ENCODE measurements around the gene SRPK2.
"Not testable (repeated sequence)": the region's sequence is repeated elsewhere in the genome, so short reads cannot be mapped to it uniquely, and the experiment has no call there.

Gene SRPK2

DNA sequence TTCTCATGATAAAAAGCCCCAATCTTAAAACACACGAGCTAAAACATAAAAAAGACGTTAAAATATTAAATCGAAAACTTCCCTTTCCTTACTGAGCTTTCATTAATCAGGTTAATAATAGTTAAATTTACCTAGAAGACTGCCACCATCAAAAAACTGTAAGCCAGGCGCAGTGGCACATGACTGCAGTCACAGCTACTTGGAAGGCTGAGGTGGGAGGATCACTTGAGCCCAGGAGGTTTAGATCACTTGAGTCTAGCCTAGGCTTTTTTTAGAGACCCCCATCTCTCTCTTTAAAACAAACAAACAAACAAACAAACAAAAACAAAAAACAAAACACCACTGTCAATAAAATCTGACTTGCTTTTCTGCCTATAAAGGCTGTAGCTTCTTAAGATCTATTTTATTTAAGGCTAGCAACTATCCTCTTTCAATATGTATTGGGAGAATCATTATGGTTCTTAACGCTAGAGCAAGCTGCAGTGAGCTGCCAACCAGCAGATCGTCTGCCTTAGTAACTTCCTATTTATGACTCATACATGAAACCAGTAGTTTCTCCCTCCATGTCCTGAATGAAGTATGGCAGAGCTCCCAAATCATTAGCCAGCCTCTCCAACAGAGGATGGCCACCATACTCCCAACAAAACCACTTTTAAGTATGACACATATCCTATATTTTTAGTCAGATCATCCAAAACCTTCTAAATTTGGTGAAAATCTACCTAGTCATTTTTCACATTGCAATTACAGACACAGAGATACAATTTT lies 163.7 kb downstream of the SRPK2 start:
- peak; percentile 97 for DNase-seq (ENCODE audit: low spot score)

DNA sequence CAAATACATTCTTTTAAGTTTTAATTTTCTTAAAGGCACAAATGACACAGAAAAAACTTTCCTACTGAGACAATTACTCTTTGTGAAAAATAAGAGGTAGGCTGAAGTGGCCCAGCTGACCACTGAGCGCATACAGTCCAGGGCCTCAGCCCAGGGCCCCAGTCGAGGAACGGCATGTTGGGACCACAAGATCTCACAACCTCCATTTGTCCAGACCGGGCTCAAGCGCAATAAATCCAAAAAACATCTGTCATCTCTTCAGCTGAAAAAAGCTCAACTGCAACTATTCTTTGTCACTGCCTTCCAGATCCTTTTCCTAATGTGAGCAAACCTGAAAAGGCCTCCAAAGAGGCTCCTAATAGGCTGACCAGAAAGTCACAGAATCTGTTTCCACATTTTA lies 165.8 kb downstream of the SRPK2 start:
- no peak for DNase-seq (ENCODE audit: low spot score)

DNA sequence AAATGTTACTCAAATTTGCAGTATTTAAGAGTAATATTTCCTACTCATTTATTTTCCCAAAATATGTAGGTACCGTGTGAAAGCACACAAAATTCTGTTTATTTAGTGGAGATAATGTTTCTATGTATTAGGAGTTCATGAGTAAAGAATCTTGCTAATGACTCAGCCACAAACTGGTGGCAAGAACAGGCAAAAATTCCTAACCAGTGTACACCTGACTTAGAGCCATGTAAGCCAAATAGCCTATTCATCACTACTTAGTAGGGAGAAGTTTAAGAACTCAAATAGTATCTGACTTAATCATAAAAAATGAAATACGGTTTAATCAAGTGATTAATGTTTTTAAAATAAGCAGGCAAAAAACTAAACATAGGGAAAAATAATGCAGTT lies 169.0 kb downstream of the SRPK2 start:
- DNase-seq (ENCODE audit: low spot score): no peak

DNA sequence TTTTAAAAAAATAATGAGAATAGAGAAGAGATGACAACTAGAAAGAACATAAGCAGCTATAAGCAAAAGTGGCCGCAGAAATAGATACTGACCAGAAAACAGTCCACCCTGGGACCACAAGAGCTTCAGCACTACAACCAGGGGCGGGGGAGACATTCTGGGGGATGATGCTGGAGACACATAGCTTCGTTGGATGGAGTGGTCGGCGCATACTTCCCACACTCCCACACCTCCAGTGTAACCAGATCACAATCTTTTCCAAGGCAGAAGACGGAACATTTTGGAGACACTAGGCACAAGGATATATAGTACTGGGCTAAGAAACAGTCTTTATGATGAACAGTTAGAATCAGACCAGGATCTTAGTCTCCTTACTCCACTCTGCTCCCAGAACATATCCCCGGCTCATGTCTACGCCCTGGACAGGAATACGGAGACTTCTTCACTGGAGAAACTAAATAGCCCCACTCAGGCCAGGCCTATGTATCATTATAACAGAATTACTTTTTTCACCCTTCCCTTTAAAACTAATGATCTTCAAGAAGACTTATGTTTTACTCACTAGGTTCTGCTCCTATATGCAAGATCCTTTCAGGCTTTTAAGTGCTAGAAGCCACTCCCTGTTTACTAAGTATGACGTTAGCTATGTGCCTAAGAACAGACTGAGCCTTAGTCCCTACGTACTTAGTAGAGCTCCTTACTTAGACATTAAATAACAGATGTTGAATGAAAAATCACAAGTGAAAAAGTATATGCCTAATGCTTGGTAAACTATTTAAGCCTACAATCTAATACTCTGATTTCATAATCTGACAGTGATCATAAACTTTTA lies 169.6 kb downstream of the SRPK2 start:
- no peak for DNase-seq (ENCODE audit: low spot score)

DNA sequence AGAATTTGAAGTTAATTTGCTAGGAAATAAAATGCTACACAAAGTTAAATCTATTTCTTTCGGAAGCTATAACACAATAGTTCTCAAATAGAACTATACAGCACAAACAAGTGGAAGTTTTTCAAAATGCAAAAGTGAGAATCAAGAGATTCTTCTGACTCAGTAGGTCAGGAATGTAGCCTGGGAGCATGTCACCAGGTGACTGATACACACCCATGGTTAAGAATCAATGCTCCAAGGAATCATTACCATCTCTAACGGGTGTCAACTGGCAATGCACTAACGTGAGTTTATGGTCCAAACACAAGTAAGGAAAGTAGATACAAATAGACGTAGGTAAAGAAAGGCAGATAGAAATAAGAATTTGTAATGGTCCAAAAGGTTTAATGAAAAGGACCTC lies 170.5 kb downstream of the SRPK2 start:
- peak; percentile 49 for DNase-seq (ENCODE audit: low spot score)

DNA sequence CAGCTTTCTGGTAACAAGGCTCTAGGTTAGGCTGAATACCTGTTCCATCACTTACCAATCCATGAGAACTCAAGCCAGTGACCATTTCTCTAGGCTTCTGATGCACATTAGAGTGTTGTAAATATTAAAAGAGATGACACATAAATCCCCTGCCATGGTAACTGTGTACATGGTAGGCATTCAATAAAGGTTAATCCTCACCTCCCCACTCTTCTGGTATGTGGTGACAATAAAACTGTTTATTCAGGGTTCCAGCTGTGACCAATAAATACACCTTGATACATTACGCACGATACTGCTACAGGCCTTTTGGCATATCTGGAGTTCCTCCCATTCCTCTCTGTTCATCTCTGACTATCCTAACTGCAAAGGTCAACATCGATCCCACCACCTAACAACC lies 171.9 kb downstream of the SRPK2 start:
- peak; percentile 77 for DNase-seq (ENCODE audit: low spot score)

DNA sequence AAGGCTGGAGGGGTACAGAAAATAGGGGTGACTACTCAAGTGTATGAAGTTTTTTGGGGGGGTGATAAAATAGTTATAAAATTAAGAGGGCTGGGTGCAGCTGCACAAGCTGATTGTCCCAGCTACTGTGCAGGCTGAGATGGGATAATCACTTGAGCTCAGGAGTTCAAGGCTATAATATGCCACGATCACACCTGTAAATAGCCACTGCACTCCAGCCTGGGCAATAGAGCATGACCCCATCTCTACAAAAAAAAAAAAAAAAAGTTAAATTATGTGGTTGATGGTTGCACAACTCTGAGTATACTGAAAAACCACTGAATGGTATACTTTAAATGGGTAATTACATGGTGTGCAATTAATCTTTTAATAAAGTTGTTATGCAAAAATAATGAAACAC lies 172.9 kb downstream of the SRPK2 start:
- no peak for DNase-seq (ENCODE audit: low spot score)

DNA sequence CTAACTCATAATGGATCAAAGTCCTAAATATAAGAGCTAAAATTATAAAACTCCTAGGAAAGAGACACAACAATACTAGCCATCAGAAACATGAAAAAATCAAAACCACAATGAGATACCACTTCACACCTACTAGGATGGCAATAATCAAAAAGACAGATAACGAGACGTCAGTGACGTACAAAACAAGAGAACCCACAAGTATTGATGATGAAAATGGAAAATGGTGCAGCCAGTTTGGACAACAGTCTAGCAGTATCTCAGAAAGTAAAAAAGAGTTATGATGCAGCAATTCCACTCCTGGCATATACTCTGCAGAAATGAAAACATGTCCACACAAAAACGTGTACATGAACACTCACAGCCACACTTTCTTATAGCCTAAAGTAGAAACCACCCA lies 173.5 kb downstream of the SRPK2 start:
- DNase-seq (ENCODE audit: low spot score): no peak

DNA sequence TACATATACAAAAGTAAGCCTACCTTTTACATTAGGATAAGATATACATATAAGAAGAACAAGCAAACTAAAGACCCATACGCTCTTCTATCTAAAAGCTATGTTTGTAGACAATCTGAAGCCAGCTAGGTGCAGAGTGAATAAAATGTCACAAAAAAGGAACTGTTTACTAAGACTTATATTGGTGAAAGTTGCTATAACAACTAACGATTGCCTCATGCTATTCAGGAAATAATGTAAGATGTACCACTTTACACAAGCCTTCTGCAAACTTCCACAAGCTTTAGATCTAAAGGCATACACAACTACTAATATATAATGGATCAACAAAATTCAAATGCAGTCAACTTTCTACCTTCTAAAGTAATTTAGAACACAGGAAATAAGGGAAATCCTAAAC lies 175.1 kb downstream of the SRPK2 start:
- DNase-seq (ENCODE audit: low spot score): no peak

DNA sequence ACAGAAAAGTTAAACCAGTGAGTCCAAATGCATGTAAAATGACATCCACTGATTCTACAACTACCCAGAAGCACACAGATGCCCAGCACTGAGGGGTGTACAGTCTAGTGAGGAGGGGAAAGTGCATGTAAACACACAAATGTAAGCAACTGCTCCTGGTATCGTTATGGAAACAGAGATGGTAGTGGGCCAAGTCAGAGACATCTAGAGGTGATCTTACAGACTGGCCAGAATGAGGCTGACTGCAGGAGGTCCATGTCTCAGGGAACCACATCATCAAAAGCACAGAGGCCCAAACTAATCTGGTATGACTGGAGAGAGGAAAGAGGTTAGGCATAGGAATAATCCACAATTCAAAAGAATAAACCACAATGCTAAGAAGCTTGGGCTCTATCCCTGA lies 176.5 kb downstream of the SRPK2 start:
- no peak for DNase-seq (ENCODE audit: low spot score)

DNA sequence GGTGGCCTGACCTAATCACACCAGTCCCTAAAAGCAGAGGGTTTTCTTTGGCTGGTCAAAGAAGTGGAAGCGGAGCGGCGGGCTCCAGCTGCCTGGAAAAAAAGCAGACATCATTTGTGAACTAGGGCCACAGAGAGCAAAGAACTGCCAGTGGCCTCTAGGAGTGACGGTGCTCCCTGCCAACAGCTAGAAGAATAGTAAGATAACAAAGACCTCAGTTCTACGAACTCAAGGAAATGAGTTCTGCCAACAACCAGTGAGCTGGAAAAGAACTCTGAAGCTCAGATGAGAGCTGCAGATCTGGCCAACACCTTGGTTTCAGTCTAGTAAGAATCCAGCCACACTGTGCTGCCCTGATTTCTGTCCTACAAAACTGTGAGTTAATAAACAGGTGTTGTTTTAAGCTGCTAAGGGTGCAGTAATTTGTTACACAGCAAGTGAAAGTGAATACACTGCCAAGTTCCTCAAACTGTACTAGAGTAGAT lies 178.0 kb downstream of the SRPK2 start:
- DNase-seq (ENCODE audit: low spot score): no peak

DNA sequence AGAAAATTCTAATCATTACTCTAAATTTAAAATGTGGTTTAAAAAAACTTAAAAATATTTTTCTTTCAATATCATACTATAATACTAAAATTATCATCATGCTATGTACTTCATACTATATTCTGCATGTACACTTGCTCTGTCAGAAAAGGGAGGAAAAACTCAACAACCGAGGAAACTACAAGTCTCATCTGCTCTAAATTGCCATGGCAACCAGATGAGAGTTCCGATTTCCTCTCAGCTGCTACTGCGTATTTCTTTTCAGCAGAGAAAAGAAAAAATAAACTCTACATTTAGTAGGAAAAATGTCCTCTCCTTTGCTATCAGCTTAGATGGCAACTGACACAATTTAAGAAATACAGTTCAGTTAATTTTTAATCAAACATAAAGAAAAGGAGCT lies 178.9 kb downstream of the SRPK2 start:
- no peak for DNase-seq (ENCODE audit: low spot score)

DNA sequence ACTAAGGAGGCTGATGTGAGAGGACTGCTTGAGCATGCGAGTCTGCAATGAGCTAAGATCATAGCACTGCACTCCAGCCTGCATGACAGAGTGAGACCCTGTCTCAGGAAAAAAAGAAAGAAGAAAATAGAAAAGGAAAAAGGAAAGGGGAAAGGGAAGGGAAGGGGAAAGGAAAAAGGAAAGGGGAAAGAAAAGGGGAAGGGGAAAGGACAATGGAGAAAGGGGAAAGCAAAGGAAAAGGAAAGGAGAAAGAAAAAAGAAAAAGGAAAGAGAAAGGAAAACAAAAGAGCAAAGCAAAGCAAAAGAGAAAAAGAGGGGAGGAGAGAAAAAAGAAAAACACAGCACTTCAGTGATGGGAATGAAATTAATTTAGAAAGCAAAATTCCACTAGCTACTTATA lies 179.3 kb downstream of the SRPK2 start:
- no peak for DNase-seq (ENCODE audit: low spot score)

DNA sequence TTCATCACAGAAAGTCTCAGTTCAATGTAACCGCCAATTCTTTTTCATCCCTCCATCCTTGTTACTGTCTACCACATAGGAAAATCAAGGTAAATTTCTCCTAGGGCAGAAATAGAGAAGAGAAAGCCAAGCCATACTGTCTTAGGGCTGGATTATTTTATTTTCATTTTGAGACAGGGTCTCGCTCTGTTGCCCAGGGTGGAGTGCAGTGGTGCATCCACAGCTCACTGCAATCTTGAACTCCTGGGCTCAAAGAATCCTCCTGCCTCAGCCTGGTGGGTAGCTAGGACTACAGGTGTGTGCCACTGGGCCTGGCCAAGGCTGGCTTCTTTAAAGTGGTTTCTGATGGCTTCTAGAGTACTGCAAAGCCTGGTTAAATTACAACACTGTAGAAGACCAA lies 181.7 kb downstream of the SRPK2 start:
- DNase-seq (ENCODE audit: low spot score): no peak

DNA sequence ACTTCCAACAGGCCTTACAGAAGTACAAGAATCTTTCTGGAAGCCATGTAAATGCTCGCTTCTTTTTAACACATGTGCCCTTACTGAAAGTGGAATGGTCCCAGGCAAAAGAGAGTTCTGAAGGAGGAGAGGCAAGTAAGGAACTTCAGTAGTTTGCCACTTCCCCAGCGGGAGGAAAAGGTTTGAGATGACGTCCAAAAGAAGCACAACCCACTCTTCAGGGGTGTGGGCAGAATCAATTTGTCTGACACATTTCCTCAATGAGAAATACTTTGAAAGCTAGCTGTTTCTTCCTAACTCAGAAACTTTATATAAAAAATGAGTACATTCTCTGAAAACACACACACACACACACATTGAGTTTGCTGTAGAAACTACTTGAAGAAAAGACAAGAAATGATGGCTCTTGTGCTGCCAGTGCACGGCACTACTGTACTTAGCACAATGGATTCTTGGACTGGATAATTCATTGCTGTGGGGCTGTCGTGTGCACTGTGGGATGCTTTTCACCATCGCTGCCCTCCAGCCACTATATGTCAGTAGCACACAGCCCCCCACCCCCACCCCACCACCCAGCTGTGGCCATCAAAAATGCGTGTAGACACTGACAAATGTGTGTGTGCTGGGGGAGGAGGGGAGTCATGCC lies 183.0 kb downstream of the SRPK2 start:
- no peak for DNase-seq (ENCODE audit: low spot score)

DNA sequence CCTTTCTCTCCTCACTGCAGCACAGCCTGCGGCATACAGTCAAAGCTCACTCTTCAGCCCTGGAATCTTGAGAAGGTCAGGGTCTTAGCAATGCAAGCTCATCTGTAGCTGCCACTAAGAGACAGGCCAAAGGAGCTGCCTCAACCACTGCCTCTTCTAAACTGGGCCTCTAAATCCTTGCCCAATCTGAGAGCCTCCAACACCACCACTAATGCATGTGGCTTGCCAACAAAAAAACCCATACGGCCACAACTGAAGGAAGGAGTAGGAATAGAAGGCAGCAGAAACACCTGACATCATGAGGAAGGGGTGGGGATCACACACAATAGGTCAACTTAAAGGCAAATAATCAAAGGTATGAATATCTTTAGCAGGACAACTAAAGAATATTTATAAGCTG lies 183.8 kb downstream of the SRPK2 start:
- DNase-seq (ENCODE audit: low spot score): no peak

DNA sequence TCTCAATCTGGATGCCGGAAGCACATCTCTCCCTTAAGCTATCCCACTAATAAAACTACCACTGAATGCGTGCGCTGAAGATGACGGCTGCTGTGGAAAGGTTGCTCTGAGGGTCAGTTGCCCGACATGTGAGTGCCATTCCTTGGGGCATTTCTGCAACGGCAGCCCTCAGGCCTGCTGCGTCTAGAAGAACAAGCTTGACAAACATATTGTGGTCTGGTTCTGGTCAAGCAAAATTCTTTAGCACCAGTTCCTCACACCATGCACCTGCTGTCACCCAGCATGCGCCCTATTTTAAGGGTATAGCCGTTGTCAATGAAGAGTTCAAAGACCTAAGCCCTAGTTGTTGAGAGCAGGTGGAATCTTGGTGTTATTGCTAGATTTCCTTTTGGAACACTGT lies 184.2 kb downstream of the SRPK2 start:
- DNase-seq (ENCODE audit: low spot score): no peak

DNA sequence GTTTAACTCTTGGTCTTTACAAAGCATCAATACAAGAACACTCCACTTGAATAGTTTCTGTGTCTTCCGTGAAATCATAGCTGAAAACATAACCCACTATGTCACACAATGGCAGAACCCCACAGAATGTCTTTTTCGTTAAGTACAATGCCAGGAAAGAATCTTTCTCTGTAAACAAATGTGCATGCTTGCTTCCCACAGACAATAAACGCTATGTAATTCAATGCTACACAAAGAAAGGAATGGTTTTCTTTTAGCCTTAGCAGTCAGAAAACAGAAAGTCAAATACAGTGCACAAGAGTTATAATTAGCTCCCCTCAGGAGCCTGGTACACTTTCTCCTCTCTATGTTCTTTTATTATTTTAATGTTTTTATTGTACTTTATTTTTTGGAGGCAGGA lies 186.1 kb downstream of the SRPK2 start:
- DNase-seq (ENCODE audit: low spot score): no peak

DNA sequence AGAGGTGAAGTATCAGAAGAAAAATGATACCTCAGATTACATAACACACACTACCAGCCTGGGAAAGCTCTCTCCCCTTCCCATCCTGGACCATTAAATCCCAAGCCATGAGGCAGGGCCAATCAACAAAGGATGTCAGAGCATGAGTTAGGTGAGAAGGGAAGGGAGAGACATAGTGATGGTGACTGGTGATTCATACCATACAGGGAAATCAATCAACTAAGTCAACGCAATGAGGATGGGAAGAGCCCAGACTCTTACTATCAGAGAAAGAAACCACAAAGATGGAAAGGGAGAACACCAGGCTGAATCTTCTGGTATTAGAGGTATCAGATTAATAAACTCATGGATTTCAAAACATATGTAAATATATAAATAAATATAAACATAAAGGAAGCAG lies 189.3 kb downstream of the SRPK2 start:
- DNase-seq (ENCODE audit: low spot score): no peak

DNA sequence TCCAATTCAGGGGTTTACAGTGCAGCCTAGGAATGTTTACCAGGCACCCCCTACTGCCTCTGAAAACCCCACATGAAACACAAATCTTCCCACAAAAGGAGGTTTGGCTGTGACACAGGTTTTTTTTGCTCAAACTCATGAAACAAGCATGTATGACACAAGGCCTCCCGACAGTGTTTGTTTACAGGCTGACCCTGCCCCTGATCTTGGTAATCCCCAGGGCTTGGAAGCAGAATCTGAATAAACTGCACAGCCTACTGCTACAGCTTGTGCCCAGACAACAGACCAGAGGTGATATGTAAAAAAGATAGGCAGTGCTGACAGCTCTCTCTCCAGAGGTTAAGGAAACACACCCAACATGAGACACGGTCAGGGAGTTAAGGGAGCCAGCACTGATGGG lies 190.5 kb downstream of the SRPK2 start:
- DNase-seq (ENCODE audit: low spot score): no peak

DNA sequence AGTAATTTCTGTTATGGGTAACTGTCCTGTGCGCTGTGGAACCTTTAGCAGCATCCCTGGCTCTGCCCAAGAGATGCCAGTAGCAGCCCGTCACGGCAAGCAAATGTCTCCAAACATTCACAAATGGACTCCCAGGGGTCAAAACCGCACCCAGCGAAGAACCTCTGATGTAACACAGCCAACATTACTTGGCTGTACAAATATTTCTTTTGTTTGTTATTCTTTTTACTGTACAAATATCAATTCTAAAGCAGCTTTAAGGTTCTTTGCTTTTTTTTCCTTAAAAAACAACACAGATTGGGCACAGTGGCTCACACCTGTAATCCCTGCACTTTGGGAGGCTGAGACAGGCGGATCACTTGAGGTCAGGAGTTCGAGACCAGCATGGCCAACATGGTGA lies 192.2 kb downstream of the SRPK2 start:
- no peak for DNase-seq (ENCODE audit: low spot score)

DNA sequence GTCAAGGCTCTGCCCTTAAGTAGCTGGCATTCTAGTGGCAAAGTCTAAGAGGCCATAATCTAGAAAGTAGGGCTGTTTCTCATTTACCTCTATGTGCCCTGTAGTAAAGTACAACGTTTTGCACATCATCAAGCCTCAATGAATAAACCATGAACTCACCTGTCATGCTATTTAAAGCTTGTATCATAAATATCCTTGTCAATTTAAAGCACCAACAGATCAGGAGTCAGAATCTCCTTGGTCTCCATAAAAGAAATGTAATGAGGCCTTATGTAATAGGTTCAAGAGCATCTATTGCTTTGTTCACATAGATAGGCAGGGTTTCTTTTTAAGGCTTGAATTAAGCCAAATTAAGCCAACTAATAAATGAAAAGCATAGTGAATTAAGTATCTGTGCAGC lies 192.8 kb downstream of the SRPK2 start:
- DNase-seq (ENCODE audit: low spot score): no peak

DNA sequence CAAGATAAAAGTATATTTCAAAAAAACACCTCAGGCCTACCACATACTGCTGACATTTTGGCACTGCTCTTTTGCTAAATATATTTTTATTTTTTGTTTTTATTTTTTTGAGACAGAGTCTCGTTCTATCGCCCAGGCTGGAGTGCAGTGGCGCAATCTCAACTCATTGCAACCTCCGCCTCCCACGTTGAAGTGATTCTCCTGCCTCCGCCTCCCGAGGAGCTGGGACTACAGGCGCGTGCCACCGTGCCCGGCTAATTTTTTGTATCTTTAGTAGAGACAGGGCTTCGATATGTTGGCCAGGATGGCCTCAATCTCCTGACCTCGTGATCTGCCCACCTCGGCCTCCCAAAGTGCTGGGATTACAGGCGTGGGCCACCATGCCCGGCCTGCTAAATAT lies 193.8 kb downstream of the SRPK2 start:
- DNase-seq (ENCODE audit: low spot score): not testable (repeated sequence)
